Lung (tissue), 12 donors: Measurements from ENCODE around the gene BCAS3. TPM values are rescaled to one million over a fixed set of nuclear protein-coding genes. Genes with fewer than 3 reads are reported as not detected.

Experiments used
- ATAC-seq: fragments of 200-7000 bp; cut with Tn5 transposase; one replicate; pipeline ENCODE4 v1.9.1; 2020; ENCODE audit warnings: moderate number of reproducible peaks; ENCODE audit not compliant: insufficient read depth, low FRiP score
- DNase-seq, 3 donors: peaks; one replicate each; pipeline ENCODE4 v3.0.0-alpha.2; 2013 to 2017
- H3K27ac ChIP-seq, 2 donors: one replicate each; pipeline ENCODE4 v1.5.1; 2013; ENCODE audit warnings: mild to moderate bottlenecking in 2 of 2, moderate library complexity in 2 of 2, control low read depth in 1 of 2, inconsistent platforms in 1 of 2, low read depth in 1 of 2, low read length in 1 of 2
- H3K27me3 ChIP-seq, 3 donors: one replicate each; pipeline ENCODE4 v1.5.1; 2013; ENCODE audit warnings: low read length in 2 of 3; ENCODE audit not compliant: control insufficient read depth in 3 of 3, insufficient read depth in 3 of 3
- H3K36me3 ChIP-seq, 4 donors: one replicate each; pipeline ENCODE4 v1.5.1; 2013; ENCODE audit warnings: low read length in 4 of 4, mild to moderate bottlenecking in 1 of 4, moderate library complexity in 1 of 4; ENCODE audit not compliant: control insufficient read depth in 4 of 4, insufficient read depth in 4 of 4
- H3K4me1 ChIP-seq, 5 donors: one replicate each; pipeline ENCODE4 v1.5.1; 2013; ENCODE audit warnings: low read length in 5 of 5, mild to moderate bottlenecking in 2 of 5, moderate library complexity in 1 of 5; ENCODE audit not compliant: control insufficient read depth in 5 of 5, insufficient read depth in 5 of 5
- H3K4me3 ChIP-seq: one replicate; pipeline ENCODE4 v1.5.1; 2013; ENCODE audit warnings: mild to moderate bottlenecking, control low read depth, moderate library complexity
- H3K9ac ChIP-seq, 2 donors: one replicate each; pipeline ENCODE4 v1.5.1; 2013; ENCODE audit warnings: low read length in 2 of 2, control low read depth in 1 of 2; ENCODE audit not compliant: insufficient read depth in 1 of 2
- H3K9me3 ChIP-seq, 4 donors: one replicate each; pipeline ENCODE4 v1.5.1; 2013; ENCODE audit warnings: low read length in 3 of 4, mild to moderate bottlenecking in 1 of 4, moderate library complexity in 1 of 4; ENCODE audit not compliant: control insufficient read depth in 4 of 4, insufficient read depth in 3 of 4
- CTCF ChIP-seq: IDR thresholded peaks from 2 replicates; pipeline ENCODE4 v1.5.1; 2012; ENCODE audit warnings: mild to moderate bottlenecking; ENCODE audit errors: control extremely low read depth, extremely low read depth
- WGBS, 2 donors: extraction: QIAGEN DNeasy Blood & Tissue Kit; methylation state at CpG; one replicate each; pipeline ENCODE4 v1.1.7; 2013; 5-methylcytosine and 5-hydroxymethylcytosine counted together
- polyA plus RNA-seq, 2 donors: library from polyadenylated mRNA; stranded (reverse); fragments of 200-250 nt; gene quantifications; one replicate each; pipeline ENCODE4 v1.2.1, GENCODE V29; 2013
- total RNA-seq, 2 donors: library from RNA; depleted of rRNA in 1 of 2; stranded (reverse); fragments of >200 nt in 1 of 2; gene quantifications; one replicate each; pipeline ENCODE4 v1.2.1, GENCODE V29; 2014 to 2021
- donor health status: control.
- donor health status: control.
- donor health status: Bipolar disorder and iron deficiency.
- donor health status: healthy.
- donor health status: DM: yes; HTN: yes; CAD: no.

The BCAS3 gene
- total and polyA plus RNA-seq, 4 donors: 4.0 to 101 (median 20.3) TPM

GRCh38 chr17:61412143-61412859 is 734.6 kb downstream of the BCAS3 start:
- Histone ChIP-seq H3K4me3 (peak overlapping the region; percentile 56), H3K27ac (peak overlapping the region; percentile 54 to 87), H3K36me3 (peaks cover 0 to 19% (median 5%) of the 10 kb centered on the region in 4 donors), H3K27me3 (peaks cover 0 to 9% (median 0%) of the 10 kb centered on the region in 3 donors), H3K9me3 (no peaks in the 10 kb centered on the region), H3K4me1 (peaks cover 0 to 65% (median 14%) of the 10 kb centered on the region in 5 donors), H3K9ac (peak overlapping the region; percentile 81 to 85)
- peak; percentile 93 to 94 (median 93) for DNase-seq
- 0% methylated on average over 54 to 69 of the region's 69 CpGs for WGBS, 2 donors
- ATAC-seq: peak; percentile 71
- TF ChIP-seq CTCF: peak; percentile 83

DNA sequence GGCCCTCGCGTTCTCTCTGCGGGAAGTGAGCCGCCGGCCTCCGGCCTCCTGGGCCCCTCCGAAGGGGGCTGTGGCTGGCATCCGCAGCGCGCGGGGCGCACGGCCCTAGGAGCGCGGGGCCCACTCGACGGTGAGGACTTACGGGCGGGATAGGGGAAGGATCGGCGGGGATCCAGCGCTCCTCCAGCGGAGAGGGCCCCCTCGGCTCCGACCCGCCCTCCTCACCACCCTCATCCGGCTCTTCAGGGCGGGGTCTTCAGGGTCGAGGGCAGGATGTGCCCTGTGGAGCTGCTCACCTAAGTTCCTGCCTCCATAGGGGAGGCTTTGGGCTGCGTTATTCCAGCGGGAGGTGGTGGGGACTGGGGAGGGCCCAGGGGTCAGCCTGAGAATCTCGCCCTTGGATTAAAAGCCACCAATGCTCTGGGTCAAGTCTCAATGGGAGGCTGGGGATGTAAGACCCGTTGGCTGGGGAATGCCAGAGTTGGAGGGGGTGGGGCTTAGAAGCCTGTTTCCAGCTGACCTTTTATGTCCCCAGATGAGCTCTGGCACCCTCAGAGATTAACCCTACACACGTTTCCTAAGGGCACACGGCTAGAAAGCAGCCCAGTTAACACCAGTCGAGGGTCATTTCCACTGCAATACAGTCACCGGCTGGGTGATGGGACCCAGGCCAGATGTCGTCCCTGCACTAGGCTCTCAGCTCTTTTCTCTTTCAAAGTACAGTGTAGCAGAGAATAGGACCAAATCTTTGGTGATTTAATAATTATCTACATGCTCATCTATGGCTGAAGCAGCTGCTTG is 735.4 kb downstream of the BCAS3 start:
- Histone ChIP-seq H3K9ac (peak overlapping the region; percentile 37 to 85), H3K27ac (peak overlapping the region; percentile 7 to 87), H3K4me3 (peak overlapping the region; percentile 56), H3K4me1 (peaks cover 0 to 59% (median 14%) of the 10 kb centered on the region in 5 donors), H3K36me3 (peaks cover 0 to 13% (median 3%) of the 10 kb centered on the region in 4 donors), H3K27me3 (peaks cover 0 to 4% (median 0%) of the 10 kb centered on the region in 3 donors), H3K9me3 (no peaks in the 10 kb centered on the region)
- TF ChIP-seq CTCF: no peak
- WGBS, 2 donors: 11 to 16% methylated on average over 29 to 38 of the region's 38 CpGs
- DNase-seq (peak; percentile 70 to 78 (median 75)), ATAC-seq (no peak)

DNA sequence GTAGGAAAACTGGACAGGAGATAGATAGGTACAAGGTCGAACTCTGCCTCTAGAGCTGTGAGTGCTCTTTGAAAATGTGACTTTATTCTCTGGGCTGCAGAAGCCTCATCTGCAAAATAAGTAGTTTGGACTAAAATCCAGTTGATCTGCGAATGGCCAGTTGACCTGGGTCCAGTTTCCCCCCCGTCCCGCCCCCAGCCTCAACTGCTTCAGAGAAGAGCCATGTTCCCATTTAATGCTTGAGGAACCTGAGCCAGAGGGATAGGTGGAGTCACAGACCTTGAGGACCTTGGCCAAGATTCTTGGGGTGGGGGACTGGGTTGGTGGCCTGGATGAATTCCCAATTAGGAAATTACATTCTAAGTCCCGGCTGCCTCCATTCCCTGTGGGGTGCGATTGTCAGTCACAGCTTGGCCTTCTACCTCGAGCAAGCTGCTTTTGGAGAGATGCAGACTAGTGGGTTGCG is 736.0 kb downstream of the BCAS3 start:
- no peak for TF ChIP-seq CTCF
- H3K27ac ChIP-seq: peak overlapping the region in 1 of 2 donors; percentile 42

More for the DNA sequence above, 736.0 kb downstream of the BCAS3 start:
- Histone ChIP-seq H3K4me1 (peaks cover 0 to 53% (median 14%) of the 10 kb centered on the region in 5 donors), H3K4me3 (no peak overlapping the region), H3K36me3 (peaks cover 0 to 6% (median 2%) of the 10 kb centered on the region in 4 donors), H3K9me3 (no peaks in the 10 kb centered on the region), H3K27me3 (peaks cover 0 to 4% (median 0%) of the 10 kb centered on the region in 3 donors), H3K9ac (peak overlapping the region in 1 of 2 donors; percentile 85)
- no peak for ATAC-seq
- peak in 2 of 3 donors; percentile 58 to 69 for DNase-seq
- WGBS, 2 donors: 82 to 88% methylated on average over 8 of the region's 8 CpGs
